Measurements from ENCODE around the gene COPS2. TPM values are rescaled to one million over a fixed set of nuclear protein-coding genes. Genes with fewer than 3 reads are reported as not detected.

The COPS2 gene
- total RNA-seq, 1 donor from 2014 or later: 68.2 TPM

GRCh38 chr15:49171790-49172189 is 16.4 kb upstream of the COPS2 start:
- peak overlapping the region; percentile 92 for H3K4me3 Mint-ChIP-seq (ENCODE audit: unreplicated experiment)
- peaks cover 25% of the 10 kb centered on the region for H3K4me1 Mint-ChIP-seq (ENCODE audit: unreplicated experiment)
- H3K36me3 Mint-ChIP-seq (ENCODE audit: unreplicated experiment): peaks cover 2% of the 10 kb centered on the region
- H3K27ac Mint-ChIP-seq (ENCODE audit: unreplicated experiment): no peak overlapping the region
- no peak for TF ChIP-seq CTCF (IDR thresholded peaks at IDR 0.05)
- H3K27me3 Mint-ChIP-seq (ENCODE audit: unreplicated experiment): no peaks in the 10 kb centered on the region
- DNase-seq (ENCODE audit: extremely low spot score, unreplicated experiment): no peak
- no peaks in the 10 kb centered on the region for H3K9me3 Mint-ChIP-seq (ENCODE audit: unreplicated experiment)

- Mint-ChIP-seq H3K27ac (ENCODE audit: unreplicated experiment) (peak within 1 kb of the TSS; percentile 84), H3K9me3 (ENCODE audit: unreplicated experiment) (no peaks in the 10 kb centered on the region), H3K4me3 (ENCODE audit: unreplicated experiment) (peak within 1 kb of the TSS; percentile 92), H3K4me1 (ENCODE audit: unreplicated experiment) (peaks cover 25% of the 10 kb centered on the region), H3K27me3 (ENCODE audit: unreplicated experiment) (no peaks in the 10 kb centered on the region), H3K36me3 (ENCODE audit: unreplicated experiment) (peaks cover 2% of the 10 kb centered on the region)
- no peak for TF ChIP-seq CTCF (IDR thresholded peaks at IDR 0.05)
- peak; percentile 88 for DNase-seq (ENCODE audit: extremely low spot score, unreplicated experiment)
Observed at GRCh38 chr15:49169880-49170597, 14.6 kb upstream of the COPS2 start, which contains the start of gene GALK2. Gene GALK2, plus strand, starts transcription at chr15:49170247. Its CDS starts 76 bp downstream, at chr15:49170323.

GRCh38 chr15:49168016-49168415 is 12.6 kb upstream of the COPS2 start:
- no peak overlapping the region for H3K27ac Mint-ChIP-seq (ENCODE audit: unreplicated experiment)
- peaks cover 2% of the 10 kb centered on the region for H3K36me3 Mint-ChIP-seq (ENCODE audit: unreplicated experiment)
- peaks cover 25% of the 10 kb centered on the region for H3K4me1 Mint-ChIP-seq (ENCODE audit: unreplicated experiment)
- H3K4me3 Mint-ChIP-seq (ENCODE audit: unreplicated experiment): no peak overlapping the region
- DNase-seq (ENCODE audit: extremely low spot score, unreplicated experiment): no peak
- no peaks in the 10 kb centered on the region for H3K9me3 Mint-ChIP-seq (ENCODE audit: unreplicated experiment)
- TF ChIP-seq CTCF (IDR thresholded peaks at IDR 0.05): no peak
- H3K27me3 Mint-ChIP-seq (ENCODE audit: unreplicated experiment): no peaks in the 10 kb centered on the region

GRCh38 chr15:49164865-49165264 is 9.5 kb upstream of the COPS2 start:
- H3K36me3 Mint-ChIP-seq (ENCODE audit: unreplicated experiment): peaks cover 11% of the 10 kb centered on the region
- no peak overlapping the region for H3K4me3 Mint-ChIP-seq (ENCODE audit: unreplicated experiment)
- H3K4me1 Mint-ChIP-seq (ENCODE audit: unreplicated experiment): peaks cover 2% of the 10 kb centered on the region
- no peak for TF ChIP-seq CTCF (IDR thresholded peaks at IDR 0.05)
- H3K27ac Mint-ChIP-seq (ENCODE audit: unreplicated experiment): no peak overlapping the region
- no peak for DNase-seq (ENCODE audit: extremely low spot score, unreplicated experiment)
- no peaks in the 10 kb centered on the region for H3K9me3 Mint-ChIP-seq (ENCODE audit: unreplicated experiment)
- no peaks in the 10 kb centered on the region for H3K27me3 Mint-ChIP-seq (ENCODE audit: unreplicated experiment)

GRCh38 chr15:49163678-49164077 is 8.3 kb upstream of the COPS2 start:
- Mint-ChIP-seq H3K27me3 (ENCODE audit: unreplicated experiment) (no peaks in the 10 kb centered on the region), H3K4me3 (ENCODE audit: unreplicated experiment) (no peak overlapping the region), H3K36me3 (ENCODE audit: unreplicated experiment) (peaks cover 11% of the 10 kb centered on the region), H3K9me3 (ENCODE audit: unreplicated experiment) (no peaks in the 10 kb centered on the region), H3K4me1 (ENCODE audit: unreplicated experiment) (no peaks in the 10 kb centered on the region), H3K27ac (ENCODE audit: unreplicated experiment) (no peak overlapping the region)
- DNase-seq (ENCODE audit: extremely low spot score, unreplicated experiment): no peak
- no peak for TF ChIP-seq CTCF (IDR thresholded peaks at IDR 0.05)

All from osteocyte (in vitro differentiated cells).